GM12873 (cell line): ENCODE data around the gene LAMTOR3.

Source experiments
- TF ChIP-seq, protein P1 (sequence below): IDR thresholded peaks from 2 replicates; pipeline ENCODE4 v1.5.1; 2012; ENCODE audit warnings: low read depth, mild to moderate bottlenecking, moderate library complexity, low read length, control low read depth; ENCODE audit not compliant: insufficient read depth; ENCODE audit errors: missing control alignments

Gene LAMTOR3

DNA sequence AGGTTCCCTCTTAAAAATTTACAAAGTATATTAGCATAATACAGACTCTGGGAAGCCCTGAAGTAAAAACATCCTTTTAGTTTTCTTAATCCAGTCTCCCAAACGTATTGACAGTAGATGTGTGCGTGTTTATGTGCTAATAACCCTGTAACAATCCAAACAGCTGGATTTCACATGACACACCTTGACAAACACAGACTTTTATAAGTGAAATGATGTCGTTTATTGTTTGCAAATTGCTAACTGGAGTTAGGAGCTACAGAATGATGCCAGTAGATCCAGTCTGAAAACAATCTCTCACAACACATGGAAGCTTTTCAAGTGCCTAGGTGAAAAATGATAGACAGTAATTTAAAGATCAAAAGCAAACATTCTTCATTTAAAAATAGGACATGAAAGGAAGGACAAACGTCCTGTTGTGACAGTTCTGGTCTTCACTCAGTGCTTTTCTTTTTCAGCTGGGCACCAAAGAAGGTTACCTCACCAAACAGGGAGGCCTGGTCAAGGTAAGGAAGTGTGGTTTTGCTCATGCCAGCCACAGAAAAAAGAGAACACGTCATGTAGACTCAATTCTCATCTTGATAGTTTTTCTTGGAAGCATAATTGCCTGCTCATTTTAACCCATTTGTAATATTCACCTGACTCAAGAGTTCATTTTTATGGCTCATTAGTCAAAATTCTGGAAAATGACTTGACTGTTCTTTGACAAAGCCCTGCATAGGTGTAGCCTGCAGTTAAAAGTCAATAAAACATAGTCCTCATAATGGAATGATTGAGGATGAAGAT is 32.9 kb downstream of the LAMTOR3 start:
- TF ChIP-seq, protein P1, sequence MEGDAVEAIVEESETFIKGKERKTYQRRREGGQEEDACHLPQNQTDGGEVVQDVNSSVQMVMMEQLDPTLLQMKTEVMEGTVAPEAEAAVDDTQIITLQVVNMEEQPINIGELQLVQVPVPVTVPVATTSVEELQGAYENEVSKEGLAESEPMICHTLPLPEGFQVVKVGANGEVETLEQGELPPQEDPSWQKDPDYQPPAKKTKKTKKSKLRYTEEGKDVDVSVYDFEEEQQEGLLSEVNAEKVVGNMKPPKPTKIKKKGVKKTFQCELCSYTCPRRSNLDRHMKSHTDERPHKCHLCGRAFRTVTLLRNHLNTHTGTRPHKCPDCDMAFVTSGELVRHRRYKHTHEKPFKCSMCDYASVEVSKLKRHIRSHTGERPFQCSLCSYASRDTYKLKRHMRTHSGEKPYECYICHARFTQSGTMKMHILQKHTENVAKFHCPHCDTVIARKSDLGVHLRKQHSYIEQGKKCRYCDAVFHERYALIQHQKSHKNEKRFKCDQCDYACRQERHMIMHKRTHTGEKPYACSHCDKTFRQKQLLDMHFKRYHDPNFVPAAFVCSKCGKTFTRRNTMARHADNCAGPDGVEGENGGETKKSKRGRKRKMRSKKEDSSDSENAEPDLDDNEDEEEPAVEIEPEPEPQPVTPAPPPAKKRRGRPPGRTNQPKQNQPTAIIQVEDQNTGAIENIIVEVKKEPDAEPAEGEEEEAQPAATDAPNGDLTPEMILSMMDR, result no peak

DNA sequence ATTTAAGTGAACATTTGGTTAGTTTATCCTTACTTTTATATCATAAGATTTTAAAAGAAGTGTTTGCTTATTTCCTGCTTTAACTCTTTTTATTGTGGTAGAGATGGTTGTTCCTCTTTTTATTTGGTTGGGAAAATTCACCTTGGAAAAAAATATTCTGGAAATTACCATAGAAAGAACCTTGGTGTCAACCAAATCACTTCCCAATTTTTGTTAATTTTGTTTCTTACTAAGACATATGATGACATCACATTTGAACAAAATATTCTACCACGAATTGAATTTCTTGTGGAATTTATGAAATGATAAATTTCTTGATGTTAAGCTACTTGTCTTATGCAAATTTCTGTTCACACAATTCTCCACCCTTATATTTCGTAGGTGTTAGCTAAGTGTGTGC is 33.7 kb downstream of the LAMTOR3 start:
- TF ChIP-seq, protein P1, result no peak

DNA sequence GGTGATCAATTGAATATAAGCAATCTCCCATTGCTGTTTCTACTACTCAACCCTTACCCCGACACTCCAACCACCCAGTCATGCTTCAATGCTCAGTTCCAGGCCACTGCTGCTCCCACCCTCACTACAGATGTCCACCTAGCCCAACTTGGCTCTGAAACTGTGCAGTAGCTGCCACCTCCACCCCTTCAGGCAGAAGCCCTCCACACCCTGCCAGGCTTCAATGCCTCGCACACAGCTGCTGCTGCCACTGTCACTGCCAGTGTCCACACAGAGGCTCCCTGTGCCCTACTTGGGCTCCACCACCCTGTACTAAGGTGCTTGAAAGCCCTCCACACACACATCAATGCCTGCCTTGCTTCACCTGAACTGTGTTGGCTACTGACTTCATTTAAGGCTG is 34.6 kb downstream of the LAMTOR3 start:
- TF ChIP-seq, protein P1, result no peak

DNA sequence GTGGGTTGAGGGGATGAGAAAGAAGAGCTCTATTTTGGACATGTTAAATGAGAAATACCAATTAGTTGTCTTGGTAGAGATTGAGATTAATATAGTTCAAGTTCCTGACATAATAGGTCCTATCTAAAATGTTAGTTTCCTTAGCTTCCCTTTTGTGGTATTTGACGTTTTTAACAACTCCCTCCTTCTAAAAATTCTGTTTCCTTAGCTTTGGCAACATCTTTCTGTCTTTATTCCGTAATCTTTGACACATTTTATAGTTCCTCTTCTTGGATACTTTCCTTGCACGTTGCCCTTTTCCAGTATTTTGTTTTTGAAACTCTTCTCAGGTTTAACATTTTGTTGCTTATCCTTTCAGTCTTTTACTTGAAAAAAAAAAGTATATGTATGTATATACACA is 36.9 kb downstream of the LAMTOR3 start:
- TF ChIP-seq, protein P1, result no peak

DNA sequence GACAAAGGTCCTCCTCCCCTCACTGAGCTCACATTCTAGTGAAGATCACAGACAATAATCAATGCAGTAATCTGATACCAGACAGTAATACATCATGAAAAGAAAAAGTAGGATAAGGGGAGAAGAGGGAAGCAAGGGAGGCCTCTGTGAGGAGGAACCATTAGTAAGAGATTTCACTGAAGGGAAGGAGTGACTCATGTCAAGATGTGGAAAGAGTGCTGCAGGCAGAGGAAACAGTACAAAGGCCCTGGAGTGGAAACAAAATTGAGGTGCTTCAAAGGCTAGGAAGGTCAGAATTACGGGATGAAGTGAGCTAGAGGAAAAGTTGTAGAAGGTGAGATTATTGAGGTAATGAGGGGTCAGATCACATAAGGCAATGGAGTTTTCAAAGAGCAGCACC is 38.1 kb downstream of the LAMTOR3 start:
- TF ChIP-seq, protein P1, result no peak

DNA sequence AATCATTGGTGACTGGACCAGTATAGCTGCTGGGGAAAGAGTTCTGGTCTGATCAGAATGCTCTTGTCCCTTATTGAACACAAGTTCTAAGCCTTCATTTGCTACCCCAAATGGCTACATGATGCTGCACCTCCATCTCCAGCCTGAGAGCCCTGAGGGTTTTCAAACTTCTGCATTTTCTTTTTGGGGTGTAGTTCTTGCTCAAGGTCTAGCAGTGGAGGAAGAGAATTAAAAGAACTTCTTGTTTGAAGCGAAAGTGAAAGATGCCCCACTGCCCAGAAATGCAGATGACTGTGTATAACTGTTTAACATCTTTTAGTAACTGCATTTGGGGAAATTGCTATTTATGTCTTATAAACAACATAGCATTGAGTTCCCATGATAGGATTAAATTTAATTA is 38.5 kb downstream of the LAMTOR3 start:
- TF ChIP-seq, protein P1, result no peak

DNA sequence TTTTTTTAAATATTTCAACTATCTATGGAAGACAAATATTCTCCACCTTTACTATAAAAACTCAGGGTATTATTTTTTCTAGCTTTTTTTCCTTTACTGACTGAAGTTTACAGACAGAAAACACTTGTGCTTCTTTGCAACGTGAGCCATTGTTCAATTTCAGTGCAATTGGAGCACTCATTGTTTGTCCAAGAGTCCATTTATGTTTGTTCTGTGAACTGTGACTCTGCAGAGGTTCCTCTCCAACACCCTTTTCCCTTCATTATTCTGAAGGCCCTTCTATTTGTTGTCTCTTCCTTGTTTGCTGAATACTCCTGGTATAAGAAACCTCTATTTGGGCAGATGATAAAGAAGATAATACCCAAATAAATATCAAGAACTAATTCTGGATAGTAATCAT is 40.2 kb downstream of the LAMTOR3 start:
- TF ChIP-seq, protein P1, result no peak
